ENCODE data around the gene PYGB.

Gene PYGB

DNA sequence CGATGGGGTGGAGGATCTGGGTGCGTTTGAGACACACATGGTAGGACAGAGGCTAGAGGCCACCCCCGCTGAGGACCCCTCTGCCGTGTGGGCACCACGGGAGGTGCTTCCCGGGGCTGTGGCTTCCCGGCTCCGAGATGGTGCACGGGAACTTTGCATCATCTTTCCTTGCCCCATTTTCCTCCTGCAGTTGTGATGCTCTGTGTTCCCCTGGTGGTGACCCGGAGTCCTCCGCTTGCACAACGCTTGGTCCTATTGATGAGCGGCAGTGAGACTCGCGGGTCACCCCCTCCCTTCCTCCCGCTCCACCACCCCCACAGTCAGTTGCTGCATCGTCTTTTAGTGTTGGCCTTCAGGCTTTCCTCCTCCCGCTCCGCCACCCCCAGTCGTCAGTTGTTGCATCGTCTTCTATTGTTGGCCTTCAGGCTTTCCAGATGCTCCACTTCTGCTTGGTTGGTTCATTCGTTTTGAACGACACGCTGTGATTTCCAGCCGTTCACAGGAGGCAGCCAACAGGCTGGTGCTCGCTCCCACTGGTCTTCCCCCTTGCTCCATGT is 37.3 kb downstream of the PYGB start:
- TF ChIP-seq CTCF (IDR thresholded peaks at IDR 0.05; ENCODE audit: low read depth, low read length): peak; percentile 14
- DNase-seq (ENCODE audit: low read depth in 2 of 2): no peak
- H3K4me3 ChIP-seq (replicated peaks in 1 of 2; ENCODE audit: low read depth in 2 of 2, low read length in 2 of 2): no peak overlapping the region

DNA sequence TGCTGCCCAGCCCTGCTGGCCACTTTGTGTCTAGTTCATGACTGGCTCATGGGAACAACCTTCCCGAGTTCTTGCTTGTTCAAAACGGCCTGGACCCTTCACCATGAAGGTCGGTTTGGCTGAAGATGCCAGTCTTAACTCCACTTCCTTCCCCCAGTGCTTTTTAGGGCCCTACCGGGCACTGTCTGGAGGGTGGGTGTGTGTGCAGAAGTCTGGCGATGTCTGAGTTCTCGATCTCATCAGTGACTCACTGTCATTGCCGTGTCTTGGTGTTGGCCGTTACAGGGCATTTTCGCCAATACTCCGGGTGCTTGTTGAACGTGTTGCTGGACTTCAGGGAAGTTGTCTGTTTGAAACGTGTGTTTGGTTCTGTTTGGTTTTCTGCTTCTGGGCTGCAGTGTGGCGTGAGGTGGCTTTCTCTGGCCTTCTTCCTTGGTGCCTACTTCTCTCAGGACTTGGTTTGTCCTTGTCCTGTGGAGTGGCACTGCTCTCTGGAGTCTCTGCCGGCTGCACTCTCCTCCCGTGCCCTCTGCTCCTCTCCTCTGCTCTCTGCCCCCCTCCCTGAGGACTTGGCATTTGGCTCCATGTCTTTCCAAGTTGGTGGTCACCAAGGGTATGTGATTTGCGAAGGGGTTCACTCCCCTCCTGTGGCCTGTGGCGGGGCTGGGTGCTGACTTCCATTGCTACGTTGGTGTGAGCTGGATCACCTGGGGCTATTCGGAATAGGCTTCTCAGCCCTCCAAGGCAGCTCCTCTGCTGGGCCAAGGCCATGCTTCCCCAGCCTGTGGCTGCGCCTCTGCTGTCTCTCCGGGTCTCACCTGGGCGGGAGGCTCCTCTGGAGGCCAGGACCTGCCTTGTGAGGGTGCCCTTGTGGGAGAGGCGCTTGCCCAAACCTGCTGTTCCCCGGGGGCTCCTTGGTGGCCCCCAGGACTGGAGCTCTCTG is 38.2 kb downstream of the PYGB start:
- no peak for DNase-seq (ENCODE audit: low read depth in 2 of 2)
- H3K4me3 ChIP-seq (replicated peaks in 1 of 2; ENCODE audit: low read depth in 2 of 2, low read length in 2 of 2): no peak overlapping the region
- TF ChIP-seq CTCF (IDR thresholded peaks at IDR 0.05; ENCODE audit: low read depth, low read length): no peak

DNA sequence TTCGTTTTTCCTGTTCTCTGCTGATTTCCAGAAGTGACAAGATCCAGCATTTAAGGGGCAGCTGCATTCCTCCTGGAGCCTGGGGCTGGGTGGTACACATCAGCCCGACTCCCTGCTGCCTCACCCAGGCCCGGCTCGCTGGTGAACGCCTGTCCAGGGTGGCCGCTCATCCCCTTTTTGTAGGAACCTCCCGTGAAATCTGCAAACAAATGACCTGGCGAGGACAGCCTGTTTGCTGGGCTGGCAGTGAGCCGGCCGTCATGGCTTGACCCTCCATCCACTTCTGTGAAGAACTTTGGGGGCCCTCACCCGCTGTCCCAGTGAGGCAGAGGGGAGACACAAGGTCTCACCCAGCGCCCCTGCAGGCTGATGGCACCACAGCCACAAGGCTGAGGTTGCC is 39.0 kb downstream of the PYGB start:
- TF ChIP-seq CTCF (IDR thresholded peaks at IDR 0.05; ENCODE audit: low read depth, low read length): no peak
- no peak for DNase-seq (ENCODE audit: low read depth in 2 of 2)
- H3K4me3 ChIP-seq (replicated peaks in 1 of 2; ENCODE audit: low read depth in 2 of 2, low read length in 2 of 2): no peak overlapping the region

DNA sequence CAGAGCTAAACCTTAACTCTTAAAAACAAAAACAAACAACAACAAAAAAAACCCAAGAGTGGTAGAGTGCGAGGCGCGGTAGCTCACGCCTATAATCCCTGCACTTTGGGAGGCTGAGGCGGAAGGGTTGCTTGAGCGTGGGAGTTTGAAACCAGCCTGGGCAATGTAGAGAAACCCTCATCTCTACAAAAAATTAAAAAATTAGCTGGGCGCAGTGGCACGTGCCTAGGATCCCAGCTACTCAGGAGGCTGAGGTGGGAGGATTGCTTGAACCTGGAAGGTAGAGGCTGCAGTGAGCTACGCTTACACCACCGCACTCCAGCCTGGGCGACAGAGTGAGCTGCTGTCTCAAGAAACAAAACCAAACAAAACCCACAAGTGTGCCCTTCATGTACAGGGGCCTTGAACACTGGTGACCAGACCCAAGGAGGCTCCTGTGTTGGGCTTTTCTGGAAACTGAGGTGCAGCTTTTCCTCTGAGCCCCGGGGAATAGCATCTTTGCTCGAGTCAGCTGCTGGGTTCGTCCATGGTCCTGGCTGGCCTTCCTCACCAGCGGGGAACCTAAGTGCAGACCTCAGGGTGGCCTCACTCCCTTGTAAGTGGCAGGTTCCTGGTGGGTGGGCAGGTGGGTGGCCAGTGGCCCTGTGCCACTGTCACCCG is 39.9 kb downstream of the PYGB start:
- TF ChIP-seq CTCF (IDR thresholded peaks at IDR 0.05; ENCODE audit: low read depth, low read length): no peak
- DNase-seq (ENCODE audit: low read depth in 2 of 2): no peak
- H3K4me3 ChIP-seq (replicated peaks in 1 of 2; ENCODE audit: low read depth in 2 of 2, low read length in 2 of 2): no peak overlapping the region

DNA sequence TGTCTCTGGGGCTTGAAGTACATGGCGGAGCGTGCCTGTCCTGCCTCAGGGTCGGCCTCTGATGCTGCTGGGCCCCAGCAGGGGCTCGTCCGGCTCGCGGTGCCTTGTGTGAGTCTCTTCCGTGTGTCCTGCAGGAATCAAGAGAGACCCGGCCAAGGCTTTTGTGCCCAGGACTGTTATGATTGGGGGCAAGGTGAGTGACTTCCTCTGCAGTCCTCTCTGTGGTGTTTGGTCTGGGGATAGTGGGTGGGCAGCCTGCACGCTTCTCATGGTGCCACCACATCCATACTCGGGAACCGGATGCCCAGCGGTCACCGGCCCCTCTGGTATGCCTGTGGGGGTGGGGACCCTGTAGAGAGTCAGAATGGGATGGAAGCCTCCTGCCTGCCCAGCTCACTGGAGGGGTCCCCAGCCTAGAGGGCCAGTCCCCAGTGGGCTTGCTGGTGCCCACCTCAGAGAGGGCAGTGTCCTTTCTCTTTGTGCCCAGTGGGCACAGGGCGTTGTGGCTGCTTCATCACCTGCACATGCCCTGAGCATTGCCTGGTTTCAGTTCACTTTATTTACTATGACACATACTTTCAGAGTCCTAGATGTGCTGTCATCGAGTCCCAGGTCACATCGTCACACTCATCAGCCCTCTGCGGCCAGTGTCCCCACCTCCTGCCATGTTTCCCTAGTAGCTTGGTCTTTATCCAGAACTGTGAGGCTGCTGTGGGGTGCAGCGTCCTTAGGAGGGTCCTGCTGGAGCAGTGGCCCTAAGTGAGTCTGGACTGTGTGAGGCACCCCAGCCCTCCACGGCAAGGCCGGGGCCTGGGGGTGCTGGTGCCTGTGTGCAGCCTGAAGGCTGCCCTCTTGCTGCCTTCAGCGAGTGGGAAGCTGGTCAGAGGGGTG is 40.7 kb downstream of the PYGB start:
- H3K4me3 ChIP-seq (replicated peaks in 1 of 2; ENCODE audit: low read depth in 2 of 2, low read length in 2 of 2): no peak overlapping the region
- DNase-seq (ENCODE audit: low read depth in 2 of 2): no peak
- no peak for TF ChIP-seq CTCF (IDR thresholded peaks at IDR 0.05; ENCODE audit: low read depth, low read length)

DNA sequence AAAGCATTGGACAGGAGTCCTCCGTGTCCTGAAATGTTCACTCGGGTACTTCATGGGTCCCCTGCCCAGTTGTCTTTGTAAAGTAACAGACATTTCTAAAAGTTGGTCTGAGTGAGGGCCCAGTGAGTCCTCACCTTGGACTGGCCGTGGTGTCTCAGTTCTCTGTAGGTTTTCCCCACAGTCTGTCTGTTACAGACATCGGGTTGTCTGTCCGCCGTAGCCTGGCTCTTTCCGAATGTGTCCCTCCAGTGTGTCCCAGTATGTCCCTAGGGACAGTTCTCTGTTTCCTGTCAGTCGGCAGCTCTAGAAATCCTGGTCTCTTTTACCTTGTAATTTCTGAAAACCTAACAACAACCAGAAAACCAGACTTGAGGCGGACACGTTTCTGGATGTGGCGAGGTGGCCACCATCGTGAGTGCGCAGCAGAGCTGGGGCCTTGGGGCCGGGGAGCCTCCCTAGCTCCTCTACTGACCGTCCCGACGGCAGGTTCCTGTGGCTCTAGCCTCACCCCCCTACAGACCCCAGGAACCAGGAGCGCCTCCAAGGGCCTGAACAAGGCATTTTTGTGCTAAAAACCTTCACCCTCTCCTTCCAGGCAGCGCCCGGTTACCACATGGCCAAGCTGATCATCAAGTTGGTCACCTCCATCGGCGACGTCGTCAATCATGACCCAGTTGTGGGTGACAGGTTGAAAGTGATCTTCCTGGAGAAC is 42.2 kb downstream of the PYGB start:
- H3K4me3 ChIP-seq (replicated peaks in 1 of 2; ENCODE audit: low read depth in 2 of 2, low read length in 2 of 2): no peak overlapping the region
- no peak for DNase-seq (ENCODE audit: low read depth in 2 of 2)
- no peak for TF ChIP-seq CTCF (IDR thresholded peaks at IDR 0.05; ENCODE audit: low read depth, low read length)

Measured in cardiac fibroblast (primary cell).